ENCODE data around the gene LRRC1. TPM values are rescaled to one million over a fixed set of nuclear protein-coding genes. Genes with fewer than 3 reads are reported as not detected.
A peak's percentile ranks its signal among the peaks of the same experiment; 100 is the strongest.

Gene LRRC1
- polyA plus RNA-seq, 1 donor (not counting 4 experiments of a cell fraction or from before 2014, with no cell fraction given) = 19.7 TPM

DNA sequence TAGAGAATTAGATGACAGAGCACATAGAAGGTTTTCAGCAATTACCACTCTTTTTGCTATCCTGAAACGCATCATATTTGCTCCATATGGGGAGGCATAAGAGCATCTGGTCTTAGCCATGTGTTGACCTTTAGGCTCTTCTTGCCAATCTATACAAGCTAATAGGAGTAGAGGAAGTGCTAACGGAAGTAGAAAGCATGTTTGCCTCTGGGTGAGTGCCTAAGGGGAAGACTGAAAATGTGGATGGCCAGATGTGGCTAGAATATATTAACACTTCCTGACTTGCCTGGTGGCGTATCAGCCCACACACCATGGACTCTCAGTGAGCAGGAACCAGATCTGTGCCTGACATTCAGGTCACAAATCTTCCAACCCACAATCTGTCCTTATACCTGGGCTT is 136.3 kb downstream of the LRRC1 start:
- Histone ChIP-seq H2AFZ (ENCODE audit: control insufficient read depth, low read length) (no peak overlapping the region), H3K27me3 (ENCODE audit: control insufficient read depth, extremely low read depth, insufficient read depth, low read length) (no peaks in the 10 kb centered on the region), H3K4me3 (ENCODE audit: control insufficient read depth in 2 of 3, extremely low read depth in 1 of 3, insufficient read depth in 2 of 3, low read depth in 1 of 3, low read length in 3 of 3) (no peak overlapping the region), H3K9me3 (ENCODE audit: control insufficient read depth, low read depth, low read length) (no peaks in the 10 kb centered on the region), H3K27ac (ENCODE audit: control insufficient read depth, insufficient read depth, low read length) (no peak overlapping the region), H3K9ac (ENCODE audit: control insufficient read depth, extremely low read depth, insufficient read depth, low read length) (no peak overlapping the region), H3K9me1 (ENCODE audit: control insufficient read depth, extremely low read depth, insufficient read depth, low read length) (no peaks in the 10 kb centered on the region), H3K4me2 (ENCODE audit: control insufficient read depth, extremely low read depth, insufficient read depth, low read depth, low read length) (no peak overlapping the region), H4K20me1 (ENCODE audit: control insufficient read depth, extremely low read depth, insufficient read depth, low read length) (no peaks in the 10 kb centered on the region), H3K4me1 (ENCODE audit: control insufficient read depth, extremely low read depth, insufficient read depth, low read length) (peaks cover 40% of the 10 kb centered on the region), H3K79me2 (ENCODE audit: control insufficient read depth, insufficient read depth, low read length) (no peaks in the 10 kb centered on the region), H3K36me3 (ENCODE audit: control insufficient read depth in 2 of 2, extremely low read depth in 1 of 2, insufficient read depth in 2 of 2, low read length in 2 of 2) (no peaks in the 10 kb centered on the region)
- FAIRE-seq (no peak), DNase-seq (ENCODE audit: low read depth, low spot score) (no peak)
- TF ChIP-seq, protein P1, sequence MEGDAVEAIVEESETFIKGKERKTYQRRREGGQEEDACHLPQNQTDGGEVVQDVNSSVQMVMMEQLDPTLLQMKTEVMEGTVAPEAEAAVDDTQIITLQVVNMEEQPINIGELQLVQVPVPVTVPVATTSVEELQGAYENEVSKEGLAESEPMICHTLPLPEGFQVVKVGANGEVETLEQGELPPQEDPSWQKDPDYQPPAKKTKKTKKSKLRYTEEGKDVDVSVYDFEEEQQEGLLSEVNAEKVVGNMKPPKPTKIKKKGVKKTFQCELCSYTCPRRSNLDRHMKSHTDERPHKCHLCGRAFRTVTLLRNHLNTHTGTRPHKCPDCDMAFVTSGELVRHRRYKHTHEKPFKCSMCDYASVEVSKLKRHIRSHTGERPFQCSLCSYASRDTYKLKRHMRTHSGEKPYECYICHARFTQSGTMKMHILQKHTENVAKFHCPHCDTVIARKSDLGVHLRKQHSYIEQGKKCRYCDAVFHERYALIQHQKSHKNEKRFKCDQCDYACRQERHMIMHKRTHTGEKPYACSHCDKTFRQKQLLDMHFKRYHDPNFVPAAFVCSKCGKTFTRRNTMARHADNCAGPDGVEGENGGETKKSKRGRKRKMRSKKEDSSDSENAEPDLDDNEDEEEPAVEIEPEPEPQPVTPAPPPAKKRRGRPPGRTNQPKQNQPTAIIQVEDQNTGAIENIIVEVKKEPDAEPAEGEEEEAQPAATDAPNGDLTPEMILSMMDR (optimal IDR thresholded peaks at IDR 0.05 in 1 of 3, IDR thresholded peaks at IDR 0.05 in 1 of 3, conservative IDR thresholded peaks at IDR 0.05 in 1 of 3; ENCODE audit: extremely low read depth in 1 of 3, insufficient read depth in 2 of 3, low read length in 3 of 3) = no peak
- TF ChIP-seq EZH2 (IDR thresholded peaks at IDR 0.05; ENCODE audit: low read length) = no peak
- dilution Hi-C loops (cut with MboI; ENCODE audit: extremely low pct_ligation_motif_present, low sequenced_read_pairs) = no loop called here

DNA sequence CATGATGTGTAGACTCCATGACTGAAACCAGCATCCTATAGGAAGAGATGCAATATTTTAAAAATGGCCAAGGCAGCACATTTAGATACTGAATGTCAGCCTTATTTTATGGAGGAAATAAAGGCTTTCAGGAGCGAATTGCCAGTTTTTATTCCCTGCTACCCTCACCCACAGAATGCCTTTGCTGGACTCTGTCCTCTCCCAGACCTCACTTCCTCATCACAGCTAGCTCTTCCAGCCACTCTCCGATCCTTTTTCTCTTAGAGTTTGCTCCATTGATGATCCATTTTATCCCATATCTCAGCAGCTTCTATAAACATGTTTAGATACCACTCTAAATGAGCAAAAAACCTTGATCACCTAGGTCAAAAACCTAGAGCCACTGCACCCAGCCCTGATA is 137.7 kb downstream of the LRRC1 start:
- H3K4me3 ChIP-seq (ENCODE audit: control insufficient read depth in 2 of 3, extremely low read depth in 1 of 3, insufficient read depth in 2 of 3, low read depth in 1 of 3, low read length in 3 of 3) = no peak overlapping the region
- H3K27me3 ChIP-seq (ENCODE audit: control insufficient read depth, extremely low read depth, insufficient read depth, low read length) = no peaks in the 10 kb centered on the region
- no peaks in the 10 kb centered on the region for H3K9me3 ChIP-seq (ENCODE audit: control insufficient read depth, low read depth, low read length)
- no peaks in the 10 kb centered on the region for H3K79me2 ChIP-seq (ENCODE audit: control insufficient read depth, insufficient read depth, low read length)
- no peak overlapping the region for H3K9ac ChIP-seq (ENCODE audit: control insufficient read depth, extremely low read depth, insufficient read depth, low read length)
- no peak for DNase-seq (ENCODE audit: low read depth, low spot score)
- H3K9me1 ChIP-seq (ENCODE audit: control insufficient read depth, extremely low read depth, insufficient read depth, low read length) = no peaks in the 10 kb centered on the region
- H3K4me1 ChIP-seq (ENCODE audit: control insufficient read depth, extremely low read depth, insufficient read depth, low read length) = peaks cover 26% of the 10 kb centered on the region
- no peaks in the 10 kb centered on the region for H4K20me1 ChIP-seq (ENCODE audit: control insufficient read depth, extremely low read depth, insufficient read depth, low read length)
- no peak overlapping the region for H3K27ac ChIP-seq (ENCODE audit: control insufficient read depth, insufficient read depth, low read length)
- H3K4me2 ChIP-seq (ENCODE audit: control insufficient read depth, extremely low read depth, insufficient read depth, low read depth, low read length) = no peak overlapping the region
- TF ChIP-seq, protein P1 (optimal IDR thresholded peaks at IDR 0.05 in 1 of 3, IDR thresholded peaks at IDR 0.05 in 1 of 3, conservative IDR thresholded peaks at IDR 0.05 in 1 of 3; ENCODE audit: extremely low read depth in 1 of 3, insufficient read depth in 2 of 3, low read length in 3 of 3) = no peak
- H2AFZ ChIP-seq (ENCODE audit: control insufficient read depth, low read length) = no peak overlapping the region
- no peaks in the 10 kb centered on the region for H3K36me3 ChIP-seq (ENCODE audit: control insufficient read depth in 2 of 2, extremely low read depth in 1 of 2, insufficient read depth in 2 of 2, low read length in 2 of 2)
- peak; percentile 9 for FAIRE-seq
- dilution Hi-C loops (cut with MboI; ENCODE audit: extremely low pct_ligation_motif_present, low sequenced_read_pairs) = no loop called here

Data from keratinocyte (primary cell).